DMS53 treated with DMSO at 0.1 percent for 48 hours (cell line): ENCODE data around the gene SLC39A3.

Experiments
- DNase-seq: peaks from one replicate; lab custom pipeline; 2025; ENCODE audit not compliant: unreplicated experiment; lab: John Stamatoyannopoulos, UW

The SLC39A3 gene

GRCh38 chr19:2768365-2769132 lies 28.7 kb upstream of the SLC39A3 start:
- no peak for DNase-seq

- no peak for DNase-seq
Observed at GRCh38 chr19:2767688-2768087, 27.9 kb upstream of the SLC39A3 start.

GRCh38 chr19:2766594-2767372 lies 27.0 kb upstream of the SLC39A3 start:
- DNase-seq, result no peak

- DNase-seq, result no peak
Observed at GRCh38 chr19:2765376-2765775, 25.6 kb upstream of the SLC39A3 start.

GRCh38 chr19:2764945-2765344 lies 25.1 kb upstream of the SLC39A3 start:
- no peak for DNase-seq

- DNase-seq, result no peak
Observed at GRCh38 chr19:2763687-2764086, 23.9 kb upstream of the SLC39A3 start.

- no peak for DNase-seq
Observed at GRCh38 chr19:2762783-2763496, 23.1 kb upstream of the SLC39A3 start.

- no peak for DNase-seq
Observed at GRCh38 chr19:2761876-2762782, 22.3 kb upstream of the SLC39A3 start.

GRCh38 chr19:2761309-2761677 lies 21.5 kb upstream of the SLC39A3 start:
- no peak for DNase-seq

GRCh38 chr19:2759965-2760364 lies 20.1 kb upstream of the SLC39A3 start:
- no peak for DNase-seq

GRCh38 chr19:2759362-2759761 lies 19.5 kb upstream of the SLC39A3 start:
- DNase-seq, result no peak

- no peak for DNase-seq
Observed at GRCh38 chr19:2758601-2759313, 18.9 kb upstream of the SLC39A3 start.

- DNase-seq, result no peak
Observed at GRCh38 chr19:2756921-2757881, 17.4 kb upstream of the SLC39A3 start.

- DNase-seq, result no peak
Observed at GRCh38 chr19:2756477-2756876, 16.7 kb upstream of the SLC39A3 start.

- no peak for DNase-seq
Observed at GRCh38 chr19:2755811-2756210, 16.0 kb upstream of the SLC39A3 start.

- no peak for DNase-seq
Observed at GRCh38 chr19:2755448-2755705, 15.6 kb upstream of the SLC39A3 start.

GRCh38 chr19:2754659-2755447 lies 15.0 kb upstream of the SLC39A3 start:
- no peak for DNase-seq

- no peak for DNase-seq
Observed at GRCh38 chr19:2751438-2751830, 11.6 kb upstream of the SLC39A3 start.
